GM12878 (cell line): ENCODE results near the gene YTHDC1. TPM values are rescaled to one million over a fixed set of nuclear protein-coding genes. Genes with fewer than 3 reads are reported as not detected.
A peak's percentile ranks its signal among the peaks of the same experiment; 100 is the strongest.

Experiments
- ATAC-seq: fragments of 200-7000 bp; cut with Tn5 transposase; 3 replicates; pipeline ENCODE4 v1.9.1; 2020; ENCODE audit warnings: mild to moderate bottlenecking, moderate library complexity
- BruUV-seq: library from RNA; stranded (reverse); fragments of 400-500 nt; replicated peaks from 2 replicates; lab custom pipeline; 2021; lab: Mats Ljungman, UMichigan
- CTCF ChIA-PET: fragments of 300-600 bp; sonication (Branson Sonifier 250); formaldehyde crosslinking; extraction: SDS; loops from one replicate; lab custom pipeline; 2021; ENCODE audit warnings: inconsistent platforms; lab: Yijun Ruan, JAX
- POLR2A ChIA-PET: fragments of 350-600 bp; formaldehyde crosslinking; extraction: SDS; loops from one replicate; lab custom pipeline; 2021; ENCODE audit warnings: inconsistent platforms; lab: Charles Lee
- RAD21 ChIA-PET: fragments of 300-600 bp; sonication (Branson Sonifier 250); formaldehyde crosslinking; loops from one replicate; lab custom pipeline; 2023; ENCODE audit warnings: antibody characterized with exemption; ENCODE audit not compliant: unreplicated experiment; lab: Charles Lee
- SMC1A ChIA-PET: fragments of 300-600 bp; sonication (Branson Sonifier 250); formaldehyde crosslinking; loops from one replicate; lab custom pipeline; 2023; ENCODE audit not compliant: unreplicated experiment, uncharacterized antibody; lab: Charles Lee
- DNase-seq: peaks from one replicate; pipeline ENCODE4 v3.0.0-alpha.2; 2011; ENCODE audit warnings: low read depth, low spot score
- FAIRE-seq: peaks from 3 replicates; lab custom pipeline; 2011; peaks lifted over from hg19 to GRCh38; lab: Jason Lieb, UNC
- H2AFZ ChIP-seq: 2 replicates; pipeline ENCODE4 v1.6.0; 2011; ENCODE audit warnings: low read depth, low read length, control low read depth; ENCODE audit not compliant: control insufficient read depth
- H3K27ac ChIP-seq: 2 replicates; pipeline ENCODE4 v1.5.1; 2011; ENCODE audit warnings: control low read depth; ENCODE audit not compliant: control insufficient read depth, insufficient read depth
- H3K27me3 ChIP-seq, 2 experiments: replicated peaks in 1 of 2; 2 replicates each; pipeline versions ENCODE4 v1.6.0 to v1.6.1; 2011; ENCODE audit warnings: low read length in 1 of 2; ENCODE audit not compliant: control insufficient read depth in 2 of 2, insufficient read depth in 2 of 2
- H3K36me3 ChIP-seq, 2 experiments: 2 replicates each; pipeline ENCODE4 v1.5.1; 2011; ENCODE audit warnings: low read length in 1 of 2; ENCODE audit not compliant: control insufficient read depth in 2 of 2, insufficient read depth in 2 of 2
- H3K4me1 ChIP-seq: 2 replicates; pipeline ENCODE4 v1.6.1; 2011; ENCODE audit warnings: mild to moderate bottlenecking, low read length, moderate library complexity, mixed read lengths; ENCODE audit not compliant: control insufficient read depth, insufficient read depth
- H3K4me2 ChIP-seq: 2 replicates; pipeline ENCODE4 v1.6.0; 2011; ENCODE audit warnings: control low read depth; ENCODE audit not compliant: control insufficient read depth, insufficient read depth
- H3K4me3 ChIP-seq: fragments of 200-600 bp; sonication (generic); 2 replicates; pipeline ENCODE4 v1.5.1; 2016
- H3K79me2 ChIP-seq: 2 replicates; pipeline ENCODE4 v1.6.0; 2011; ENCODE audit warnings: low read length; ENCODE audit not compliant: control insufficient read depth, insufficient read depth
- H3K9ac ChIP-seq: 2 replicates; pipeline ENCODE4 v1.8.0; 2011; ENCODE audit warnings: low read length, control low read depth, mixed read lengths; ENCODE audit not compliant: control insufficient read depth, insufficient read depth
- H3K9me3 ChIP-seq: replicated peaks from 3 replicates; pipeline ENCODE4 v1.5.1; 2011; ENCODE audit warnings: mild to moderate bottlenecking, low read length; ENCODE audit not compliant: control insufficient read depth, insufficient read depth
- H4K20me1 ChIP-seq: 2 replicates; pipeline ENCODE4 v1.6.0; 2011; ENCODE audit not compliant: control insufficient read depth, insufficient read depth
- KLF5 ChIP-seq: fragments of 450-650 bp; IDR thresholded peaks from 2 replicates; pipeline ENCODE4 v1.6.1; 2014; ENCODE audit warnings: mild to moderate bottlenecking; ENCODE audit not compliant: partially characterized antibody
- MYC ChIP-seq: IDR thresholded peaks from 2 replicates; pipeline ENCODE4 v1.6.1; 2011; ENCODE audit warnings: mild to moderate bottlenecking, low read length, moderate library complexity, inconsistent platforms; ENCODE audit not compliant: insufficient read depth, insufficient replicate concordance, insufficient read length, severe bottlenecking
- POLR2AphosphoS5 ChIP-seq: IDR thresholded peaks from 2 replicates; pipeline ENCODE4 v1.6.1; 2011; ENCODE audit warnings: mild to moderate bottlenecking, low read length, inconsistent platforms
- SRF ChIP-seq, 2 experiments: IDR thresholded peaks; 2 replicates each; pipeline ENCODE4 v1.6.1; 2011; ENCODE audit warnings: low read depth in 2 of 2, low read length in 2 of 2, mild to moderate bottlenecking in 1 of 2, moderate library complexity in 1 of 2
- TARDBP ChIP-seq: IDR thresholded peaks from 2 replicates; pipeline ENCODE4 v1.6.1; 2016; ENCODE audit warnings: borderline replicate concordance
- WGBS: methylation state at CpG from one replicate; pipeline ENCODE4 v1.1.6; 2016; ENCODE audit warnings: low lambda C conversion rate; ENCODE audit not compliant: insufficient replicate concordance, insufficient coverage; ENCODE audit errors: missing lambda C conversion rate; 5-methylcytosine and 5-hydroxymethylcytosine counted together
- in situ Hi-C: fragments of 300-500 bp; cut with MboI; formaldehyde crosslinking; loops from 9 replicates; pipeline ENCODE4 v1.14.3; 2018; ENCODE audit warnings: mixed read lengths
- intact Hi-C: fragments of 100-400 bp; cut with micrococcal nuclease; formaldehyde crosslinking; loops from one replicate; pipeline ENCODE4 v1.14.2; 2022; ENCODE audit not compliant: unreplicated experiment
- polyA plus RNA-seq, 11 experiments: library from polyadenylated mRNA; depleted of rRNA in 4 of 11; unstranded in 6 of 11; stranded (reverse) in 5 of 11; fragments of >200 nt; fragmentation: Nextera tagmentation in 4 of 11; fragmentation: Illumina TruSeq in 1 of 11; extraction: Ambion mirVana in 4 of 11; extraction: Trizol in 1 of 11; gene quantifications; 1 replicate in 1 of 11; 2 replicates in 10 of 11; pipeline versions ENCODE4 v1.2.1 to v1.2.3, GENCODE V29; 2011 to 2016; ENCODE audit warnings: inconsistent platforms in 2 of 11, missing spikeins in 2 of 11, low read depth in 1 of 11
- total RNA-seq, 4 experiments: library from RNA; depleted of rRNA in 3 of 4; stranded (reverse); fragments of >200 nt in 3 of 4; fragmentation: Illumina TruSeq in 1 of 4; extraction: Trizol in 1 of 4; gene quantifications; 2 replicates each; pipeline versions ENCODE4 v1.2.1 to v1.2.3, GENCODE V29; 2013 to 2021
- TF ChIP-seq, protein P1 (sequence below), 3 experiments: IDR thresholded peaks in 2 of 3; conservative IDR thresholded peaks in 1 of 3; 2 replicates each; pipeline ENCODE4 v1.5.1; 2011; ENCODE audit warnings: low read depth in 3 of 3, low read length in 3 of 3, mild to moderate bottlenecking in 3 of 3, control low read depth in 2 of 3, moderate library complexity in 2 of 3, inconsistent platforms in 1 of 3, mixed read lengths in 1 of 3; ENCODE audit not compliant: control insufficient read depth in 2 of 3, insufficient read depth in 1 of 3; ENCODE audit errors: extremely low read depth in 1 of 3

Gene YTHDC1
- total and polyA plus RNA-seq, 10 of the 15 experiments (the other 5 are each of a cell fraction or from before 2014, with no cell fraction given): 18.7 to 83.2 (median 47.5) TPM

- no peak for ATAC-seq
- intact Hi-C loops: no loop called here
- CTCF ChIA-PET: interaction anchor here (1.1 to 1.6 kb wide), 2 partner anchors 10 kb away, joined by 3 read pairs; no protein-coding TSS in a partner anchor
These were observed 39.1 kb downstream of the YTHDC1 start for GRCh38 chr4:68310651-68311247.

More at GRCh38 chr4:68310651-68311247, 39.1 kb downstream of the YTHDC1 start:
- ChIA-PET RAD21 (no interaction called here), POLR2A (no interaction called here), SMC1A (interaction anchor here (1.2 kb wide), 1 partner anchor 8 kb away, joined by 3 read pairs; no protein-coding TSS in a partner anchor)
- Histone ChIP-seq H3K4me1 (no peaks in the 10 kb centered on the region), H3K4me3 (no peak overlapping the region), H3K79me2 (no peaks in the 10 kb centered on the region), H2AFZ (no peak overlapping the region), H4K20me1 (no peaks in the 10 kb centered on the region), H3K27ac (no peak overlapping the region), H3K36me3 (peaks cover 0 to 7% of the 10 kb centered on the region in 2 experiments; a peak in 1 of 4 replicates), H3K27me3 (no peaks in the 10 kb centered on the region), H3K4me2 (no peak overlapping the region), H3K9me3 (no peaks in the 10 kb centered on the region), H3K9ac (no peak overlapping the region)
- 87% methylated on average over 3 of the region's 3 CpGs for WGBS
- FAIRE-seq (no peak), DNase-seq (no peak)
- in situ Hi-C loops: no loop called here
- BruUV-seq: no TSS peak
- TF ChIP-seq MYC (no peak), KLF5 (no peak), POLR2AphosphoS5 (peak; percentile 64; the same call in 1 of the 2 replicates), SRF (IDR thresholded peaks at IDR 0.05; ENCODE audit: low read depth in 2 of 2, low read length in 2 of 2) (no peak), TARDBP (no peak)
- TF ChIP-seq, protein P1, sequence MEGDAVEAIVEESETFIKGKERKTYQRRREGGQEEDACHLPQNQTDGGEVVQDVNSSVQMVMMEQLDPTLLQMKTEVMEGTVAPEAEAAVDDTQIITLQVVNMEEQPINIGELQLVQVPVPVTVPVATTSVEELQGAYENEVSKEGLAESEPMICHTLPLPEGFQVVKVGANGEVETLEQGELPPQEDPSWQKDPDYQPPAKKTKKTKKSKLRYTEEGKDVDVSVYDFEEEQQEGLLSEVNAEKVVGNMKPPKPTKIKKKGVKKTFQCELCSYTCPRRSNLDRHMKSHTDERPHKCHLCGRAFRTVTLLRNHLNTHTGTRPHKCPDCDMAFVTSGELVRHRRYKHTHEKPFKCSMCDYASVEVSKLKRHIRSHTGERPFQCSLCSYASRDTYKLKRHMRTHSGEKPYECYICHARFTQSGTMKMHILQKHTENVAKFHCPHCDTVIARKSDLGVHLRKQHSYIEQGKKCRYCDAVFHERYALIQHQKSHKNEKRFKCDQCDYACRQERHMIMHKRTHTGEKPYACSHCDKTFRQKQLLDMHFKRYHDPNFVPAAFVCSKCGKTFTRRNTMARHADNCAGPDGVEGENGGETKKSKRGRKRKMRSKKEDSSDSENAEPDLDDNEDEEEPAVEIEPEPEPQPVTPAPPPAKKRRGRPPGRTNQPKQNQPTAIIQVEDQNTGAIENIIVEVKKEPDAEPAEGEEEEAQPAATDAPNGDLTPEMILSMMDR (IDR thresholded peaks at IDR 0.05 in 2 of 3, conservative IDR thresholded peaks at IDR 0.05 in 1 of 3; ENCODE audit: control insufficient read depth in 2 of 3, extremely low read depth in 1 of 3, insufficient read depth in 1 of 3, low read depth in 3 of 3, low read length in 3 of 3): no peak
